Panc1 (cell line): ENCODE measurements around the gene PATJ.

Experiments used
- CTCF ChIP-seq: fragments of 450-650 bp; IDR thresholded peaks from 2 replicates; pipeline ENCODE4 v1.5.1; 2017; ENCODE audit warnings: mild to moderate bottlenecking
- POLR2AphosphoS5 ChIP-seq: IDR thresholded peaks from 2 replicates; pipeline ENCODE4 v1.6.1; 2012; ENCODE audit warnings: mild to moderate bottlenecking, low read depth, low read length, moderate library complexity
- REST ChIP-seq, 2 experiments: IDR thresholded peaks; 2 replicates each; pipeline ENCODE4 v1.6.1; 2011 to 2012; ENCODE audit warnings: low read depth in 2 of 2, control low read depth in 1 of 2, low read length in 1 of 2, mild to moderate bottlenecking in 1 of 2, moderate library complexity in 1 of 2; ENCODE audit not compliant: insufficient read depth in 1 of 2
- TCF7L2 ChIP-seq: IDR thresholded peaks from 2 replicates; pipeline ENCODE4 v1.6.1; 2011; ENCODE audit warnings: mild to moderate bottlenecking, low read depth, low read length, inconsistent platforms

- TF ChIP-seq POLR2AphosphoS5 = no peak
- no peak for TF ChIP-seq CTCF
- no peak for TF ChIP-seq TCF7L2
- no peak for TF ChIP-seq REST (IDR thresholded peaks at IDR 0.05; ENCODE audit: insufficient read depth in 1 of 2, low read depth in 2 of 2, low read length in 1 of 2)
Observed at GRCh38 chr1:62196086-62196690, 453.9 kb downstream of the PATJ start.
